Activated T-helper 2 cell treated with anti-CD3 and anti-CD28 coated beads, Interferon-gamma antibody, Interleukin-2, Interleukin-4, amounts not matched to agents 10 μg/mL and 5 μg/mL and 100 μg/mL, durations not matched to agents 14 hours and 24 hours and 36 hours (primary cell): ENCODE results near the gene SLC8A3. TPM values are rescaled to one million over a fixed set of nuclear protein-coding genes. Genes with fewer than 3 reads are reported as not detected.

ENCODE experiments used
- DNase-seq: peaks from one replicate; pipeline ENCODE4 v3.0.0; 2021; ENCODE audit warnings: low spot score
- H3K27ac Mint-ChIP-seq: one replicate; pipeline ENCODE4 v1.8.0; 2021; ENCODE audit warnings: mixed read lengths
- H3K27me3 Mint-ChIP-seq: one replicate; pipeline ENCODE4 v1.8.0; 2021; ENCODE audit warnings: low read depth, mixed read lengths
- H3K36me3 Mint-ChIP-seq: one replicate; pipeline ENCODE4 v1.8.0; 2021; ENCODE audit warnings: low read depth, mixed read lengths
- H3K4me1 Mint-ChIP-seq: one replicate; pipeline ENCODE4 v1.8.0; 2021; ENCODE audit warnings: low read depth, mixed read lengths
- H3K4me3 Mint-ChIP-seq: one replicate; pipeline ENCODE4 v1.8.0; 2021; ENCODE audit warnings: low read depth, mild to moderate bottlenecking, moderate library complexity, mixed read lengths
- H3K9me3 Mint-ChIP-seq: one replicate; pipeline ENCODE4 v1.8.0; 2021; ENCODE audit warnings: mixed read lengths
- intact Hi-C: fragments of 100-400 bp; cut with micrococcal nuclease; formaldehyde crosslinking; loops from one replicate; pipeline ENCODE4 v1.15.1; 2023
- total RNA-seq: library from RNA; stranded (reverse); gene quantifications from 2 replicates; pipeline ENCODE4 v1.2.3, GENCODE V29; 2022

Gene SLC8A3
- total RNA-seq, 1 donor from 2014 or later = 0.32 TPM

- Mint-ChIP-seq H3K9me3 (no peaks in the 10 kb centered on the region), H3K4me3 (no peak overlapping the region), H3K27me3 (peaks cover 25% of the 10 kb centered on the region), H3K36me3 (no peaks in the 10 kb centered on the region), H3K4me1 (no peaks in the 10 kb centered on the region), H3K27ac (no peak overlapping the region)
- DNase-seq = no peak
- intact Hi-C loops = no loop called here
Observed at GRCh38 chr14:70127186-70127585, 61.6 kb downstream of the SLC8A3 start.

GRCh38 chr14:70123796-70124195, 65.0 kb downstream of the SLC8A3 start:
- Mint-ChIP-seq H3K27me3 (peaks cover 10% of the 10 kb centered on the region), H3K36me3 (no peaks in the 10 kb centered on the region), H3K4me3 (no peak overlapping the region), H3K9me3 (no peaks in the 10 kb centered on the region), H3K4me1 (no peaks in the 10 kb centered on the region), H3K27ac (no peak overlapping the region)
- DNase-seq = no peak
- intact Hi-C loops = no loop called here

- no peak overlapping the region for H3K4me3 Mint-ChIP-seq
- H3K27me3 Mint-ChIP-seq = peaks cover 5% of the 10 kb centered on the region
- H3K9me3 Mint-ChIP-seq = no peaks in the 10 kb centered on the region
- intact Hi-C loops = no loop called here
- no peaks in the 10 kb centered on the region for H3K36me3 Mint-ChIP-seq
- no peak overlapping the region for H3K27ac Mint-ChIP-seq
- no peak for DNase-seq
- H3K4me1 Mint-ChIP-seq = no peaks in the 10 kb centered on the region
Observed at GRCh38 chr14:70121521-70121920, 67.2 kb downstream of the SLC8A3 start.

- DNase-seq = no peak
- intact Hi-C loops = no loop called here
- H3K4me3 Mint-ChIP-seq = no peak overlapping the region
- no peak overlapping the region for H3K27ac Mint-ChIP-seq
- H3K36me3 Mint-ChIP-seq = no peaks in the 10 kb centered on the region
- H3K4me1 Mint-ChIP-seq = no peaks in the 10 kb centered on the region
- no peaks in the 10 kb centered on the region for H3K9me3 Mint-ChIP-seq
- H3K27me3 Mint-ChIP-seq = peaks cover 5% of the 10 kb centered on the region
Observed at GRCh38 chr14:70118064-70118463, 70.7 kb downstream of the SLC8A3 start.

GRCh38 chr14:70116278-70116677, 72.5 kb downstream of the SLC8A3 start:
- intact Hi-C loops = no loop called here
- no peaks in the 10 kb centered on the region for H3K9me3 Mint-ChIP-seq
- DNase-seq = no peak
- no peaks in the 10 kb centered on the region for H3K4me1 Mint-ChIP-seq
- H3K36me3 Mint-ChIP-seq = no peaks in the 10 kb centered on the region
- H3K27me3 Mint-ChIP-seq = peaks cover 12% of the 10 kb centered on the region
- no peak overlapping the region for H3K4me3 Mint-ChIP-seq
- no peak overlapping the region for H3K27ac Mint-ChIP-seq

- no peak for DNase-seq
- no peak overlapping the region for H3K4me3 Mint-ChIP-seq
- peaks cover 15% of the 10 kb centered on the region for H3K27me3 Mint-ChIP-seq
- no peaks in the 10 kb centered on the region for H3K9me3 Mint-ChIP-seq
- H3K36me3 Mint-ChIP-seq = no peaks in the 10 kb centered on the region
- H3K27ac Mint-ChIP-seq = no peak overlapping the region
- intact Hi-C loops = no loop called here
- H3K4me1 Mint-ChIP-seq = no peaks in the 10 kb centered on the region
Observed at GRCh38 chr14:70114621-70115156, 74.1 kb downstream of the SLC8A3 start.

GRCh38 chr14:70113211-70113610, 75.5 kb downstream of the SLC8A3 start:
- Mint-ChIP-seq H3K36me3 (no peaks in the 10 kb centered on the region), H3K4me3 (no peak overlapping the region), H3K27me3 (peaks cover 18% of the 10 kb centered on the region), H3K4me1 (no peaks in the 10 kb centered on the region), H3K9me3 (no peaks in the 10 kb centered on the region), H3K27ac (no peak overlapping the region)
- no peak for DNase-seq
- intact Hi-C loops = no loop called here

- H3K27ac Mint-ChIP-seq = no peak overlapping the region
- H3K9me3 Mint-ChIP-seq = no peaks in the 10 kb centered on the region
- DNase-seq = no peak
- no peaks in the 10 kb centered on the region for H3K4me1 Mint-ChIP-seq
- intact Hi-C loops = no loop called here
- H3K36me3 Mint-ChIP-seq = no peaks in the 10 kb centered on the region
- peaks cover 24% of the 10 kb centered on the region for H3K27me3 Mint-ChIP-seq
- no peak overlapping the region for H3K4me3 Mint-ChIP-seq
Observed at GRCh38 chr14:70108419-70108818, 80.3 kb downstream of the SLC8A3 start.

- no peak for DNase-seq
- intact Hi-C loops = no loop called here
- Mint-ChIP-seq H3K4me1 (no peaks in the 10 kb centered on the region), H3K27me3 (peaks cover 24% of the 10 kb centered on the region), H3K36me3 (no peaks in the 10 kb centered on the region), H3K9me3 (no peaks in the 10 kb centered on the region), H3K27ac (no peak overlapping the region), H3K4me3 (no peak overlapping the region)
Observed at GRCh38 chr14:70107309-70107708, 81.4 kb downstream of the SLC8A3 start.

GRCh38 chr14:70100071-70100470, 88.7 kb downstream of the SLC8A3 start:
- Mint-ChIP-seq H3K9me3 (no peaks in the 10 kb centered on the region), H3K4me1 (no peaks in the 10 kb centered on the region), H3K4me3 (no peak overlapping the region), H3K27ac (no peak overlapping the region), H3K27me3 (peaks cover 32% of the 10 kb centered on the region), H3K36me3 (no peaks in the 10 kb centered on the region)
- intact Hi-C loops = no loop called here
- DNase-seq = no peak

- Mint-ChIP-seq H3K9me3 (no peaks in the 10 kb centered on the region), H3K4me1 (no peaks in the 10 kb centered on the region), H3K4me3 (no peak overlapping the region), H3K36me3 (no peaks in the 10 kb centered on the region), H3K27ac (no peak overlapping the region), H3K27me3 (peaks cover 25% of the 10 kb centered on the region)
- intact Hi-C loops = no loop called here
- no peak for DNase-seq
Observed at GRCh38 chr14:70098250-70098809, 90.4 kb downstream of the SLC8A3 start.

- H3K27ac Mint-ChIP-seq = no peak overlapping the region
- no peak for DNase-seq
- H3K36me3 Mint-ChIP-seq = no peaks in the 10 kb centered on the region
- H3K4me3 Mint-ChIP-seq = no peak overlapping the region
- intact Hi-C loops = no loop called here
- H3K27me3 Mint-ChIP-seq = peaks cover 25% of the 10 kb centered on the region
- no peaks in the 10 kb centered on the region for H3K4me1 Mint-ChIP-seq
- H3K9me3 Mint-ChIP-seq = no peaks in the 10 kb centered on the region
Observed at GRCh38 chr14:70097576-70098249, 91.0 kb downstream of the SLC8A3 start.

- H3K4me1 Mint-ChIP-seq = no peaks in the 10 kb centered on the region
- H3K4me3 Mint-ChIP-seq = no peak overlapping the region
- H3K9me3 Mint-ChIP-seq = no peaks in the 10 kb centered on the region
- peaks cover 29% of the 10 kb centered on the region for H3K27me3 Mint-ChIP-seq
- DNase-seq = no peak
- intact Hi-C loops = no loop called here
- no peaks in the 10 kb centered on the region for H3K36me3 Mint-ChIP-seq
- H3K27ac Mint-ChIP-seq = no peak overlapping the region
Observed at GRCh38 chr14:70096866-70097265, 91.9 kb downstream of the SLC8A3 start.
